GM18498 (cell line): ENCODE measurements around the gene PDZD4.

Source experiments
- ATAC-seq: cut with Tn5 transposase; IDR thresholded peaks from one replicate; pipeline ENCODE4 v1.9.1; 2021; ENCODE audit warnings: mild to moderate bottlenecking, moderate library complexity; ENCODE audit not compliant: unreplicated experiment

The PDZD4 gene

GRCh38 chrX:153829799-153830639 lies at the start of gene PDZD4:
PDZD4 (minus strand) TSS chrX:153830544; CDS start chrX:153830298, 246 bp downstream.
- no peak for ATAC-seq

DNA sequence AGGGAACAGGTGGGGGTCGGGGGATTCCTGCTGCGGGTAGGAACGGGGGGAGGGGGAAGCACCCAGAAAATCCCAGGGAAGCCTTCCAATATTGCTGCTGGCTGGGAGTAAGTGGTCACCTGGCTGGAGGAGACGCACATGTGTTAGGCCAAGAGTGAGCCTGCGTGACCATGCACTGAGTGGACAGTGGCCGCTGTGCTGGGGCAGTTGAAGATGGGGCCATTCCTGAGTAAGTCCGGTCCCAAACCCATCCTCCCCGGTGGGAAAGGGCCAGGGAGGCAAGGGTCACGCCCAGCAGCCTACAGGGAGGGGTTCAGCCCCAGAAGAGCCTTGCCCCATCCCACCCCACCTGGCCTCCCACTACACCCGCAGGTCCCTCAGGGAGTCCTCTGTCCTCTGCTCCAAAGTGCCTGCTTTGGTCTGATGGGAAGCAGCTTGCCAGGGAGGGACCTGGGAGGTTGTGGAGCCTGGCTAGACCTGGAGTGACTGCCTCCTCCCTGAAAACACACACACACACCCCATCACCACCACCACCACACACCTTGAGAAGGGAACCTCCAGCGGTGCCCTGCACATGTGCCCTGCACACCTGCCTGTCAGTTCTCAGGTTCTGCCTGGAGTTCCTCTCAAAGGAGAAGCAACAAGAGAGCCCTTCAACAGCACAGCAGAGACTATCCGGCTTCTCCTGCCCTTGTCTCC lies 49.5 kb upstream of the PDZD4 start:
- no peak for ATAC-seq

DNA sequence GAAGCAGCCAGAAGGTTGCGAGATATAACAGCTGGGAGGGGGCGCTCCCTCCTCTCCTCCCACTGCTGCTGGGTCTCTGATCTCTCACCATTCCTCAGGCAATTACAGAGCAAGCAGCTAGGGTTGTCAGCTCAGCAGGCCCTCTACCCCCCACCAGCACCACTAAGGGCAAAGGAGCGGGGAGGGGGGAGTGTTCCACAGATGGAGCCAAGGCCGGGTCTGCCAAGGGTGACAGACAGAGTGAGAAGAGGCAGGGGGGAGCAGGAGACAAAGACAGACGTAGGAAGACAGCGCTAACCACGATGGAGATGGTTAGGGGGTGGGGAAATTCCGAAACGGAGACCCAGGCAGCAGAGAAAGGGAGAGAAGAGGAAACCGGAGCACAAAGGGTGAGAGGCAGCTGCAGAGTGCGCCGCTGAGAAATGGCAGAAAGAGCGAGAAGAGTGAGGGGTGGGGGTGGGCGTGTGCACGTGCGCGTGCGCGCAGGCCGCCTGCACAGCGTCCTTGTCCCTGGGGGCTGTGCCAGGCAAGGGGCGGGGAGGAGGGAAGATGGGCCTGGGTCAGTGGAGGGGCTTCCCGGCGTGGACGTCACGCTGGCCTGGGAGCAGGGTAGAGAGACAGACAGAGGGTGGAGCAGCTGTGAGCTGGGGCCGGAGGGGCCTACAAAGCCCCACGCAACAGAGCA lies 48.8 kb upstream of the PDZD4 start:
- no peak for ATAC-seq

GRCh38 chrX:153878345-153878744 lies 48.0 kb upstream of the PDZD4 start:
- ATAC-seq = no peak

- no peak for ATAC-seq
Observed at GRCh38 chrX:153877571-153878261, 47.4 kb upstream of the PDZD4 start.

GRCh38 chrX:153876112-153876491 lies 45.8 kb upstream of the PDZD4 start:
- no peak for ATAC-seq

GRCh38 chrX:153875391-153876111 lies 45.2 kb upstream of the PDZD4 start:
- no peak for ATAC-seq

- no peak for ATAC-seq
Observed at GRCh38 chrX:153874366-153875125, 44.2 kb upstream of the PDZD4 start.

DNA sequence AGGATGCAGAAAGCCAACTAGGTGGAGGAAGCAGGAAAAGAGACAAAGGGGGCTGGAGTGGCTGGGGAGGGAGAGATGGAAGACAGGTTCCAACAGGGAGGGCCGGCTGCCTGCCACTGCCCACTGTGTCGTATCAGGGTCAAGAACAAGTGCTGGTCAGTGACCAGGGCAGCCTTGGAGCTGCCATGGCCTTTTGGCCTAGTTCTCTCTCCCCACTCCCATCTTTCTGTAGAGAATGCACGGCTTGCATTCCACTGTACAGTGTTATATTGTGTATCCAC lies 43.7 kb upstream of the PDZD4 start:
- no peak for ATAC-seq

GRCh38 chrX:153873282-153874084 lies 43.1 kb upstream of the PDZD4 start:
- ATAC-seq = no peak

DNA sequence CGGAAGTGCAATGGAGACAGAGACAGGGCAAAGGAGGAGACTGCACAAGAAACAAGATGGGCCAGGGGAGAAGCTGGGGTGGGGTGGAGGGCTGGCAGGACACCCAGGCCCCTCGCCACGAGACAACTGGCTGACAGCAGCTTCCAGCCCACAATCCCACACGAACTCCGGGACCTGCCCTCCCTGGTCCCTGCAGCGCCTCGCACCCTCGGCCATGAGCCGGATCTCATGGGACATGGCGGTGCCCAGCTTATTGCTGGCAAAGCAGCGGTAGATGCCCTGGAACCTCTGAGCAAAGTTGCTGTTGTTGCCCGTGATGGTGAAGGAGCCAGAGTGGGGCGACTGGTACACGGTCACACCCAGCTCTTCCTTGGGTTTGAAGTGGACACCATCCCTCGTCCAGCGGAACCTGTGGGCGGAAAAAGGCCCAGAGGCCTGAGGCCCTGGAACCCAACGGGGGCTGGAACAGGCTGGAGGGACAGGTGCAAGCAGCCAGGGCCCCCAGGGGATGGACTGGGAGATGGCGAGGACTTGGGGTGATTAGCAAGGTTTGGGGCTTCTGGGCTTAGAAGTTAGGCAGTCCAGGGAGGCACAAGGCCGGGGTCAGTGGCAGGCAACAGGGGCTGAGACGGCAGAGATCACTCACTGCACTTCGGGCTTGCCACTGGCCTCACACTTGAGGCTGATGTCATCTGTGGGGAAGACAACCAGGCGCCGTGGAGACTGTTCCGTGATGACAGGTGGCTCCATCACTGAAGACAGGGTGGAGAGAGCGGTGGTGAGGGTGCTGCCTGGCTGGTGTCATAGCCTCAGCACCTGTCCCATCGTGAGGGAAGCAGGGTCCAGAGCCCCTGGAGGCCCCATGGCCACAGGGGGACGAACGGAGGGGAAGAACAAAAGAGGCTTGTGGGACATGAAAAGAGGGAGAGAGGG lies 41.9 kb upstream of the PDZD4 start:
- no peak for ATAC-seq

GRCh38 chrX:153871451-153871850 lies 41.1 kb upstream of the PDZD4 start:
- no peak for ATAC-seq

- no peak for ATAC-seq
Observed at GRCh38 chrX:153870791-153871360, 40.5 kb upstream of the PDZD4 start.

DNA sequence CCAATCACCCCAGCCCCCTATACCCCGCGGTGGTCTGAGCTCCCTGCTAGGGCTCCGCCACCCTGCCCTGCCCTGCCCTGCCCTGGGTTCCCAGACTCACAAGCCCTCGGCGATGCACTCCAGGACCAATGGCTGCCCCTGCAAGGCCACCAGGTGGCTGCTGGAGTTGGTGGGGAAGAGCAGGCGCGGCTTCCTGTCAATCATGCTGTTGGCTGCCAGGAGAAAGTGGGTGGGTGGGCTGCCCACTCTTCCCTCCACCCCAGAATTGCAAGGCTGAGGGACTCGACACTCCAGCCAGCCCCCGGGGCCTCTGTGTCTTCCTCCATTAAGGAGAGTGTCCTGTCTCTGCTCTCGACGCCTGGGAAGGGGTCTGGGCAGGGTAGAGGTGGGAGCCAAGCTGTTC lies 39.9 kb upstream of the PDZD4 start:
- no peak for ATAC-seq

GRCh38 chrX:153869473-153870287 lies 39.3 kb upstream of the PDZD4 start:
- ATAC-seq = no peak

GRCh38 chrX:153868576-153869472 lies 38.5 kb upstream of the PDZD4 start:
- ATAC-seq = no peak
